ENCODE data around the gene MEX3A. TPM values are rescaled to one million over a fixed set of nuclear protein-coding genes. Genes with fewer than 3 reads are reported as not detected.
A peak's percentile ranks its signal among the peaks of the same experiment; 100 is the strongest.

Gene MEX3A
- total and polyA plus RNA-seq, 2 of the 8 experiments (the other 6 are each of a cell fraction or from before 2014, with no cell fraction given), result 34.1 to 52.4 TPM

DNA sequence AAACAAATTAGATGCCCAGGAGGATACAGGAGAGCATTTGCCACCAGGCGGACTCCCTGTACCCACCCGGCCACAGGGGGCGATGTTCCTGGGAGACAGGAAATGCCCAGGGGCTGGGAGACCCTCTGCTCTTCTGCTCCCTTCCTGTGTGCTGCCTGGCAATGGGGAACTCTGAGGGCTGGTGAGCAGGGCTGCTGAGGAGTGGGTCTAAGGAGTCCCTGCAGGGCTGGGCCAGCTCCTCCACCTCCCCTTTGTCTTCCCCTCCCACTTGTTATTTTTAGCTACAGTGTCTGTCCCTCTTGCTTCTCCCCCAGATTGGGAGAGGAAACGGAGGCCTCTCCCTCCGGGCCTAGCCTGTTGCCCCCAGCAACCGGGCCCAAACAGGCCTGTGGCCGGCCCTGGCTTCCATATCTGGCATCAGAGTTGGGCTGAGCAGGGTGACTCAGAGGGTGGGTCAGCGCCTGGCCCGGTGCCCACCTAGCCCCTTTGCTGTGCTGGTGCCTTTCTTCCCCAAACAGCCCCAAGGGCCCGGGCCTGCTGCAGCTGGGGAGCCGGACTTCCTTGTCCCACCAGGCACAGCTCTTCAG lies 43.9 kb upstream of the MEX3A start:
- peak in 1 of 2 experiments; percentile 88 for DNase-seq (ENCODE audit: low read depth in 1 of 2, low spot score in 2 of 2)
- no peak overlapping the region for H2AFZ ChIP-seq (ENCODE audit: low read length)
- no peak overlapping the region for H3K14ac ChIP-seq (ENCODE audit: insufficient read length)
- H4K8ac ChIP-seq (ENCODE audit: extremely low read depth, insufficient read depth, low read length), result peak overlapping the region; percentile 83
- CTCF ChIA-PET (ENCODE audit: partially characterized antibody), result interaction anchor here (0.6 to 42.4 kb wide), 13 partner anchors 9 to 264 kb away, joined by 3 to 1994 read pairs (median 4); partner anchors contain the start of genes BGLAP, LMNA, MEX3A and PAQR6
- H2BK120ac ChIP-seq (replicated peaks; ENCODE audit: low read depth, low read length), result no peak overlapping the region
- peaks cover 0 to 4% of the 10 kb centered on the region in 2 experiments; a peak in 1 of 4 replicates for H3K79me2 ChIP-seq (ENCODE audit: control insufficient read depth in 1 of 2, insufficient read depth in 2 of 2, low read length in 2 of 2)
- no peak overlapping the region for H3K56ac ChIP-seq (replicated peaks; ENCODE audit: insufficient read length, low read depth, low read length)
- H3K23me2 ChIP-seq (ENCODE audit: low read depth, low read length), result no peaks in the 10 kb centered on the region
- peak overlapping the region; percentile 51 for H4K91ac ChIP-seq (replicated peaks; ENCODE audit: insufficient read length, low read length)
- H3K23ac ChIP-seq (ENCODE audit: insufficient read length), result no peak overlapping the region
- H3K18ac ChIP-seq (ENCODE audit: extremely low read depth, low read length), result no peak overlapping the region; the same call in 1 of the 2 replicates
- 0 out of 2 replicates have a peak overlapping the region, but pooled peaks have one; percentile 42 for H2AK5ac ChIP-seq (ENCODE audit: low read depth, low read length)
- H3K4ac ChIP-seq (replicated peaks; ENCODE audit: insufficient read length, low read depth, low read length), result no peak overlapping the region
- peaks cover 3% of the 10 kb centered on the region; the same call in 1 of the 2 replicates for H3K79me1 ChIP-seq (ENCODE audit: low read depth, low read length)
- peak overlapping the region in 2 of 4 experiments; percentile 20 to 23; a peak in 2 of 7 replicates for H3K9ac ChIP-seq (replicated peaks in 1 of 4; ENCODE audit: extremely low read depth in 1 of 4, low read depth in 3 of 4, low read length in 3 of 4)
- no peak overlapping the region for H2BK20ac ChIP-seq (ENCODE audit: low read length)
- no peak for FAIRE-seq
- WGBS, 2 experiments (ENCODE audit: extremely low coverage in 1 of 2, insufficient coverage in 1 of 2, insufficient read length in 1 of 2, insufficient replicate concordance in 2 of 2, low coverage in 1 of 2, low lambda C conversion rate in 2 of 2, missing lambda C conversion rate in 1 of 2), result 70% methylated on average over 11 of the region's 11 CpGs; no CpG with 5 or more reads in 1 of the 2 experiments
- H3K36me3 ChIP-seq (ENCODE audit: control insufficient read depth in 2 of 4, insufficient read depth in 4 of 4, low read length in 3 of 4), result no peaks in the 10 kb centered on the region; a peak in 1 of 8 replicates
- H4K20me1 ChIP-seq (replicated peaks in 1 of 2; ENCODE audit: control insufficient read depth in 1 of 2, insufficient read depth in 2 of 2, low read length in 2 of 2), result peaks cover 0 to 2% of the 10 kb centered on the region in 2 experiments
- no peaks in the 10 kb centered on the region for H3K27me3 ChIP-seq (replicated peaks in 1 of 4; ENCODE audit: control insufficient read depth in 3 of 4, extremely low read depth in 1 of 4, insufficient read depth in 3 of 4, low read length in 3 of 4)
- peak overlapping the region; percentile 73 for H2BK5ac ChIP-seq (ENCODE audit: low read depth, low read length)
- peak overlapping the region; percentile 71; the same call in 1 of the 2 replicates for H2BK12ac ChIP-seq (ENCODE audit: low read depth, low read length)
- H3K9me3 ChIP-seq (ENCODE audit: insufficient read depth in 2 of 2, low read depth in 1 of 2, low read length in 1 of 2), result no peaks in the 10 kb centered on the region
- H4K5ac ChIP-seq (ENCODE audit: insufficient read length, low read depth, low read length), result no peak overlapping the region
- peaks cover 11 to 41% (median 28%) of the 10 kb centered on the region in 4 experiments for H3K4me1 ChIP-seq (replicated peaks in 1 of 4; ENCODE audit: control insufficient read depth in 3 of 4, insufficient read depth in 4 of 4, low read length in 3 of 4)
- peak overlapping the region; percentile 37 for H3K27ac ChIP-seq (ENCODE audit: low read depth, low read length)
- peak overlapping the region in 1 of 2 experiments; percentile 36; a peak in 1 of 4 replicates for H3K4me2 ChIP-seq (ENCODE audit: insufficient read depth in 1 of 2, low read depth in 2 of 2, low read length in 2 of 2)
- H2BK15ac ChIP-seq (ENCODE audit: low read length), result peak overlapping the region; percentile 53; the same call in 1 of the 2 replicates
- peak overlapping the region in 1 of 4 experiments; percentile 39; a peak in 3 of 8 replicates for H3K4me3 ChIP-seq (ENCODE audit: extremely low read depth in 1 of 4, insufficient read depth in 2 of 4, low read depth in 3 of 4, low read length in 4 of 4)
- POLR2A ChIA-PET (ENCODE audit: partially characterized antibody), result interaction anchor here (0.6 to 28.0 kb wide), 8 partner anchors 9 to 93 kb away, joined by 3 to 763 read pairs (median 3); partner anchors contain the start of genes LMNA, MEX3A and PMF1
- TF ChIP-seq NRF1 (IDR thresholded peaks at IDR 0.05; ENCODE audit: low read depth, low read length), result no peak
- TF ChIP-seq BCL11A (IDR thresholded peaks at IDR 0.05; ENCODE audit: low read depth in 2 of 2, low read length in 2 of 2), result no peak
- TF ChIP-seq POLR2AphosphoS5 (IDR thresholded peaks at IDR 0.05; ENCODE audit: low read depth, low read length), result peak; percentile 18; the same call in 1 of the 2 replicates
- no peak for TF ChIP-seq CREB1 (IDR thresholded peaks at IDR 0.05)
- TF ChIP-seq, protein P1, sequence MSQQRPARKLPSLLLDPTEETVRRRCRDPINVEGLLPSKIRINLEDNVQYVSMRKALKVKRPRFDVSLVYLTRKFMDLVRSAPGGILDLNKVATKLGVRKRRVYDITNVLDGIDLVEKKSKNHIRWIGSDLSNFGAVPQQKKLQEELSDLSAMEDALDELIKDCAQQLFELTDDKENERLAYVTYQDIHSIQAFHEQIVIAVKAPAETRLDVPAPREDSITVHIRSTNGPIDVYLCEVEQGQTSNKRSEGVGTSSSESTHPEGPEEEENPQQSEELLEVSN (IDR thresholded peaks at IDR 0.05), result no peak
- no peak for TF ChIP-seq POU5F1 (IDR thresholded peaks at IDR 0.05; ENCODE audit: low read depth, low read length)
- TF ChIP-seq RAD21 (IDR thresholded peaks at IDR 0.05 in 1 of 2, conservative IDR thresholded peaks at IDR 0.05 in 1 of 2; ENCODE audit: low read depth in 2 of 2, low read length in 2 of 2), result peak; percentile 1 to 38; a peak in 2 of 4 replicates
- TF ChIP-seq CTCF (IDR thresholded peaks at IDR 0.05; ENCODE audit: control extremely low read depth in 1 of 3, insufficient read depth in 1 of 3, low read depth in 1 of 3, low read length in 3 of 3), result peak; percentile 69 to 90 (median 85)

Data from H1 (cell line).